Ectodermal cell (in vitro differentiated cells): ENCODE data around the gene MAPKAPK3.
"Not testable (repeated sequence)": the region's sequence is repeated elsewhere in the genome, so short reads cannot be mapped to it uniquely, and the experiment has no call there.

Experiments
- H3K27ac ChIP-seq: 2 replicates; pipeline ENCODE4 v1.7.0; 2013; ENCODE audit warnings: mild to moderate bottlenecking, low read depth, low read length; ENCODE audit not compliant: insufficient read depth, poor library complexity, severe bottlenecking
- H3K27me3 ChIP-seq: 2 replicates; pipeline ENCODE4 v1.7.0; 2013; ENCODE audit warnings: mild to moderate bottlenecking, low read length; ENCODE audit not compliant: insufficient read depth, control insufficient read depth, poor library complexity, severe bottlenecking
- H3K36me3 ChIP-seq: one replicate; pipeline ENCODE4 v1.7.0; 2013; ENCODE audit warnings: low read length; ENCODE audit not compliant: control insufficient read depth, insufficient read depth
- H3K4me1 ChIP-seq: one replicate; pipeline ENCODE4 v1.7.0; 2013; ENCODE audit warnings: low read length; ENCODE audit not compliant: control insufficient read depth, insufficient read depth
- H3K4me3 ChIP-seq: 2 replicates; pipeline ENCODE4 v1.7.0; 2013; ENCODE audit warnings: low read depth, low read length, control low read depth; ENCODE audit not compliant: insufficient read depth
- H3K9me3 ChIP-seq: 2 replicates; pipeline ENCODE4 v1.7.0; 2013; ENCODE audit warnings: mild to moderate bottlenecking, low read length, moderate library complexity; ENCODE audit not compliant: control insufficient read depth
- WGBS, 2 experiments: methylation state at CpG; one replicate each; pipeline ENCODE4 v1.1.7; 2013; ENCODE audit warnings: missing lambda C conversion rate in 2 of 2; 5-methylcytosine and 5-hydroxymethylcytosine counted together

Gene MAPKAPK3

GRCh38 chr3:50688602-50689001 lies 71.7 kb downstream of the MAPKAPK3 start:
- H3K36me3 ChIP-seq, H3K27me3 ChIP-seq, H3K4me3 ChIP-seq, H3K27ac ChIP-seq, H3K9me3 ChIP-seq, H3K4me1 ChIP-seq: not testable (repeated sequence)
- WGBS, 2 experiments: 82 to 86% methylated on average over 4 of the region's 4 CpGs

GRCh38 chr3:50689558-50689957 lies 72.6 kb downstream of the MAPKAPK3 start:
- H3K4me1 ChIP-seq: no peaks in the 10 kb centered on the region
- no peaks in the 10 kb centered on the region for H3K36me3 ChIP-seq
- no peak overlapping the region for H3K4me3 ChIP-seq
- H3K27me3 ChIP-seq: no peaks in the 10 kb centered on the region
- WGBS, 2 experiments: 58 to 60% methylated on average over 6 of the region's 6 CpGs
- no peak overlapping the region for H3K27ac ChIP-seq
- H3K9me3 ChIP-seq: no peaks in the 10 kb centered on the region

- Histone ChIP-seq H3K4me3 (no peak overlapping the region), H3K27ac (no peak overlapping the region), H3K27me3 (no peaks in the 10 kb centered on the region), H3K9me3 (peaks cover 2% of the 10 kb centered on the region), H3K36me3 (no peaks in the 10 kb centered on the region), H3K4me1 (no peaks in the 10 kb centered on the region)
- 94 to 96% methylated on average over 1 to 2 of the region's 2 CpGs for WGBS, 2 experiments
Measured at GRCh38 chr3:50695031-50695430, 78.1 kb downstream of the MAPKAPK3 start.

- H3K4me1 ChIP-seq: no peaks in the 10 kb centered on the region
- H3K27ac ChIP-seq: no peak overlapping the region
- WGBS, 2 experiments: 95 to 96% methylated on average over 3 of the region's 3 CpGs
- H3K4me3 ChIP-seq: no peak overlapping the region
- H3K27me3 ChIP-seq: no peaks in the 10 kb centered on the region
- no peaks in the 10 kb centered on the region for H3K36me3 ChIP-seq
- H3K9me3 ChIP-seq: peaks cover 2% of the 10 kb centered on the region
Measured at GRCh38 chr3:50696276-50696675, 79.3 kb downstream of the MAPKAPK3 start.

GRCh38 chr3:50698269-50698668 lies 81.3 kb downstream of the MAPKAPK3 start:
- H3K9me3 ChIP-seq: peaks cover 2% of the 10 kb centered on the region

More at GRCh38 chr3:50698269-50698668, 81.3 kb downstream of the MAPKAPK3 start:
- 100% methylated on average over 2 of the region's 2 CpGs; no CpG with 5 or more reads in 1 of the 2 experiments for WGBS, 2 experiments
- Histone ChIP-seq H3K4me1 (no peaks in the 10 kb centered on the region), H3K36me3 (no peaks in the 10 kb centered on the region), H3K4me3 (no peak overlapping the region), H3K27ac (no peak overlapping the region), H3K27me3 (no peaks in the 10 kb centered on the region)
